ENCODE data around the gene CSK.
"Not testable (repeated sequence)": the region's sequence is repeated elsewhere in the genome, so short reads cannot be mapped to it uniquely, and the experiment has no call there.

The CSK gene

GRCh38 chr15:74780523-74781430 lies 1.1 kb upstream of the CSK start:
- WGBS (ENCODE audit: insufficient coverage, insufficient read length), result no CpG with 5 or more reads among the region's 16 CpGs
- H3K4me1 ChIP-seq (ENCODE audit: control insufficient read depth, insufficient read depth, low read length), result peaks cover 3% of the 10 kb centered on the region
- no peaks in the 10 kb centered on the region for H3K27me3 ChIP-seq (ENCODE audit: control insufficient read depth, insufficient read depth, low read length)
- H3K27ac ChIP-seq (ENCODE audit: low read length), result no peak overlapping the region
- no peak overlapping the region for H3K4me3 ChIP-seq (ENCODE audit: low read length)
- H3K36me3 ChIP-seq (ENCODE audit: control insufficient read depth, insufficient read depth, low read length), result no peaks in the 10 kb centered on the region
- no peak for DNase-seq (ENCODE audit: low read depth, low spot score)
- no peaks in the 10 kb centered on the region for H3K9me3 ChIP-seq (ENCODE audit: control insufficient read depth, insufficient read depth, low read length)

- H3K36me3 ChIP-seq (ENCODE audit: control insufficient read depth, insufficient read depth, low read length), result no peaks in the 10 kb centered on the region
- no peak overlapping the region for H3K27ac ChIP-seq (ENCODE audit: low read length)
- no peaks in the 10 kb centered on the region for H3K27me3 ChIP-seq (ENCODE audit: control insufficient read depth, insufficient read depth, low read length)
- no peaks in the 10 kb centered on the region for H3K9me3 ChIP-seq (ENCODE audit: control insufficient read depth, insufficient read depth, low read length)
- peak overlapping the region; percentile 73; the same call in 1 of the 2 replicates for H3K4me3 ChIP-seq (ENCODE audit: low read length)
- no CpG with 5 or more reads among the region's 72 CpGs for WGBS (ENCODE audit: insufficient coverage, insufficient read length)
- DNase-seq (ENCODE audit: low read depth, low spot score), result no peak
- H3K4me1 ChIP-seq (ENCODE audit: control insufficient read depth, insufficient read depth, low read length), result peaks cover 3% of the 10 kb centered on the region
These were observed 585 bp downstream of the CSK start for GRCh38 chr15:74782259-74783071.

- Histone ChIP-seq H3K27me3 (ENCODE audit: control insufficient read depth, insufficient read depth, low read length) (no peaks in the 10 kb centered on the region), H3K4me1 (ENCODE audit: control insufficient read depth, insufficient read depth, low read length) (peaks cover 5% of the 10 kb centered on the region; the same call in 1 of the 2 replicates), H3K27ac (ENCODE audit: low read length) (no peak overlapping the region), H3K9me3 (ENCODE audit: control insufficient read depth, insufficient read depth, low read length) (no peaks in the 10 kb centered on the region), H3K36me3 (ENCODE audit: control insufficient read depth, insufficient read depth, low read length) (no peaks in the 10 kb centered on the region), H3K4me3 (ENCODE audit: low read length) (peak overlapping the region; percentile 73; the same call in 1 of the 2 replicates)
- no peak for DNase-seq (ENCODE audit: low read depth, low spot score)
- no CpG with 5 or more reads among the region's 13 CpGs for WGBS (ENCODE audit: insufficient coverage, insufficient read length)
These were observed 1.4 kb downstream of the CSK start for GRCh38 chr15:74783072-74783807.

- Histone ChIP-seq H3K4me3 (ENCODE audit: low read length) (no peak overlapping the region), H3K27me3 (ENCODE audit: control insufficient read depth, insufficient read depth, low read length) (no peaks in the 10 kb centered on the region), H3K4me1 (ENCODE audit: control insufficient read depth, insufficient read depth, low read length) (peaks cover 7% of the 10 kb centered on the region; the same call in 1 of the 2 replicates), H3K9me3 (ENCODE audit: control insufficient read depth, insufficient read depth, low read length) (no peaks in the 10 kb centered on the region), H3K36me3 (ENCODE audit: control insufficient read depth, insufficient read depth, low read length) (no peaks in the 10 kb centered on the region), H3K27ac (ENCODE audit: low read length) (no peak overlapping the region)
- DNase-seq (ENCODE audit: low read depth, low spot score), result no peak
- no CpG with 5 or more reads among the region's 3 CpGs for WGBS (ENCODE audit: insufficient coverage, insufficient read length)
These were observed 1.9 kb downstream of the CSK start for GRCh38 chr15:74783808-74784175.

GRCh38 chr15:74784426-74785193 lies 2.7 kb downstream of the CSK start:
- no peak for DNase-seq (ENCODE audit: low read depth, low spot score)
- Histone ChIP-seq H3K4me3 (ENCODE audit: low read length) (no peak overlapping the region), H3K27ac (ENCODE audit: low read length) (no peak overlapping the region), H3K27me3 (ENCODE audit: control insufficient read depth, insufficient read depth, low read length) (no peaks in the 10 kb centered on the region), H3K4me1 (ENCODE audit: control insufficient read depth, insufficient read depth, low read length) (peaks cover 9% of the 10 kb centered on the region; the same call in 1 of the 2 replicates), H3K36me3 (ENCODE audit: control insufficient read depth, insufficient read depth, low read length) (no peaks in the 10 kb centered on the region), H3K9me3 (ENCODE audit: control insufficient read depth, insufficient read depth, low read length) (no peaks in the 10 kb centered on the region)
- WGBS (ENCODE audit: insufficient coverage, insufficient read length), result no CpG with 5 or more reads among the region's 8 CpGs

GRCh38 chr15:74785194-74786032 lies 3.5 kb downstream of the CSK start:
- Histone ChIP-seq H3K4me3 (ENCODE audit: low read length) (no peak overlapping the region), H3K36me3 (ENCODE audit: control insufficient read depth, insufficient read depth, low read length) (no peaks in the 10 kb centered on the region), H3K4me1 (ENCODE audit: control insufficient read depth, insufficient read depth, low read length) (peaks cover 9% of the 10 kb centered on the region; the same call in 1 of the 2 replicates), H3K9me3 (ENCODE audit: control insufficient read depth, insufficient read depth, low read length) (no peaks in the 10 kb centered on the region), H3K27me3 (ENCODE audit: control insufficient read depth, insufficient read depth, low read length) (no peaks in the 10 kb centered on the region), H3K27ac (ENCODE audit: low read length) (no peak overlapping the region)
- no peak for DNase-seq (ENCODE audit: low read depth, low spot score)
- no CpG with 5 or more reads among the region's 13 CpGs for WGBS (ENCODE audit: insufficient coverage, insufficient read length)

- not testable (repeated sequence) for H3K9me3 ChIP-seq (ENCODE audit: control insufficient read depth, insufficient read depth, low read length); H3K4me1 ChIP-seq (ENCODE audit: control insufficient read depth, insufficient read depth, low read length); H3K27me3 ChIP-seq (ENCODE audit: control insufficient read depth, insufficient read depth, low read length); H3K36me3 ChIP-seq (ENCODE audit: control insufficient read depth, insufficient read depth, low read length); H3K27ac ChIP-seq (ENCODE audit: low read length); H3K4me3 ChIP-seq (ENCODE audit: low read length); DNase-seq (ENCODE audit: low read depth, low spot score)
- no CpG with 5 or more reads among the region's 12 CpGs for WGBS (ENCODE audit: insufficient coverage, insufficient read length)
These were observed 4.2 kb downstream of the CSK start for GRCh38 chr15:74786081-74786480.

- Histone ChIP-seq H3K36me3 (ENCODE audit: control insufficient read depth, insufficient read depth, low read length) (no peaks in the 10 kb centered on the region), H3K4me3 (ENCODE audit: low read length) (no peak overlapping the region), H3K27ac (ENCODE audit: low read length) (no peak overlapping the region), H3K9me3 (ENCODE audit: control insufficient read depth, insufficient read depth, low read length) (no peaks in the 10 kb centered on the region), H3K27me3 (ENCODE audit: control insufficient read depth, insufficient read depth, low read length) (no peaks in the 10 kb centered on the region), H3K4me1 (ENCODE audit: control insufficient read depth, insufficient read depth, low read length) (peaks cover 9% of the 10 kb centered on the region; the same call in 1 of the 2 replicates)
- no peak for DNase-seq (ENCODE audit: low read depth, low spot score)
- no CpG with 5 or more reads among the region's 7 CpGs for WGBS (ENCODE audit: insufficient coverage, insufficient read length)
These were observed 4.8 kb downstream of the CSK start for GRCh38 chr15:74786551-74787165.
